HFFc6 (cell line): ENCODE data around the gene OR10C1. TPM values are rescaled to one million over a fixed set of nuclear protein-coding genes. Genes with fewer than 3 reads are reported as not detected.

Source experiments
- DNase-seq: peaks from one replicate; pipeline ENCODE4 v3.0.0-alpha.2; 2018
- H3K27ac Mint-ChIP-seq: 2 replicates; pipeline ENCODE4 v1.8.0; 2020; ENCODE audit warnings: mild to moderate bottlenecking, mixed read lengths
- H3K27me3 Mint-ChIP-seq: 2 replicates; pipeline ENCODE4 v1.8.0; 2021; ENCODE audit warnings: mild to moderate bottlenecking, moderate library complexity, mixed read lengths; ENCODE audit not compliant: insufficient read depth
- H3K36me3 Mint-ChIP-seq: 2 replicates; pipeline ENCODE4 v1.8.0; 2021; ENCODE audit warnings: low read depth, mixed read lengths
- H3K4me1 Mint-ChIP-seq: 2 replicates; pipeline ENCODE4 v1.8.0; 2020; ENCODE audit warnings: low read depth, mixed read lengths
- H3K4me3 Mint-ChIP-seq: 2 replicates; pipeline ENCODE4 v1.8.0; 2020; ENCODE audit warnings: mild to moderate bottlenecking, moderate library complexity, mixed read lengths
- H3K9me3 Mint-ChIP-seq: 2 replicates; pipeline ENCODE4 v1.8.0; 2020; ENCODE audit warnings: mild to moderate bottlenecking, mixed read lengths
- CTCF ChIP-seq: fragments of 200-600 bp; sonication (generic); IDR thresholded peaks from 2 replicates; pipeline ENCODE4 v1.5.0; 2021; ENCODE audit warnings: antibody characterized with exemption, mild to moderate bottlenecking
- total RNA-seq, 6 experiments: library from RNA; stranded (reverse); fragmentation: NEBNext Ultra II Directional; extraction: Animal tissue kit (Norgen Biotek cat#: 25700); gene quantifications; 2 replicates in 1 of 6; 3 replicates in 5 of 6; pipeline ENCODE4 v1.2.3, GENCODE V29; 2021

The OR10C1 gene
- total RNA-seq, 6 experiments from 2014 or later: not detected

- H3K4me1 Mint-ChIP-seq: no peaks in the 10 kb centered on the region
- H3K9me3 Mint-ChIP-seq: peaks cover 33% of the 10 kb centered on the region
- H3K4me3 Mint-ChIP-seq: no peak overlapping the region
- peaks cover 5% of the 10 kb centered on the region; the same call in 1 of the 2 replicates for H3K36me3 Mint-ChIP-seq
- no peaks in the 10 kb centered on the region for H3K27me3 Mint-ChIP-seq
- DNase-seq: no peak
- no peak for TF ChIP-seq CTCF
- H3K27ac Mint-ChIP-seq: no peak overlapping the region
Measured at GRCh38 chr6:29461021-29461814, 22.1 kb downstream of the OR10C1 start.

DNA sequence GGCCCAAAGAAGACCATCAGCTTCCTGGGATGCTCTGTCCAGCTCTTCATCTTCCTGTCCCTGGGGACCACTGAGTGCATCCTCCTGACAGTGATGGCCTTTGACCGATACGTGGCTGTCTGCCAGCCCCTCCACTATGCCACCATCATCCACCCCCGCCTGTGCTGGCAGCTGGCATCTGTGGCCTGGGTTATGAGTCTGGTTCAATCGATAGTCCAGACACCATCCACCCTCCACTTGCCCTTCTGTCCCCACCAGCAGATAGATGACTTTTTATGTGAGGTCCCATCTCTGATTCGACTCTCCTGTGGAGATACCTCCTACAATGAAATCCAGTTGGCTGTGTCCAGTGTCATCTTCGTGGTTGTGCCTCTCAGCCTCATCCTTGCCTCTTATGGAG is 22.9 kb downstream of the OR10C1 start:
- peaks cover 5% of the 10 kb centered on the region; the same call in 1 of the 2 replicates for H3K36me3 Mint-ChIP-seq
- no peaks in the 10 kb centered on the region for H3K27me3 Mint-ChIP-seq
- no peak for DNase-seq
- H3K27ac Mint-ChIP-seq: no peak overlapping the region
- H3K4me1 Mint-ChIP-seq: no peaks in the 10 kb centered on the region
- no peak overlapping the region for H3K4me3 Mint-ChIP-seq
- H3K9me3 Mint-ChIP-seq: peaks cover 28% of the 10 kb centered on the region
- TF ChIP-seq CTCF: no peak

GRCh38 chr6:29465279-29465678 is 26.2 kb downstream of the OR10C1 start:
- Mint-ChIP-seq H3K4me1 (no peaks in the 10 kb centered on the region), H3K27ac (no peak overlapping the region), H3K27me3 (no peaks in the 10 kb centered on the region; the same call in 1 of the 2 replicates), H3K9me3 (peaks cover 34% of the 10 kb centered on the region), H3K36me3 (peaks cover 5% of the 10 kb centered on the region; the same call in 1 of the 2 replicates), H3K4me3 (no peak overlapping the region)
- no peak for DNase-seq
- TF ChIP-seq CTCF: no peak

DNA sequence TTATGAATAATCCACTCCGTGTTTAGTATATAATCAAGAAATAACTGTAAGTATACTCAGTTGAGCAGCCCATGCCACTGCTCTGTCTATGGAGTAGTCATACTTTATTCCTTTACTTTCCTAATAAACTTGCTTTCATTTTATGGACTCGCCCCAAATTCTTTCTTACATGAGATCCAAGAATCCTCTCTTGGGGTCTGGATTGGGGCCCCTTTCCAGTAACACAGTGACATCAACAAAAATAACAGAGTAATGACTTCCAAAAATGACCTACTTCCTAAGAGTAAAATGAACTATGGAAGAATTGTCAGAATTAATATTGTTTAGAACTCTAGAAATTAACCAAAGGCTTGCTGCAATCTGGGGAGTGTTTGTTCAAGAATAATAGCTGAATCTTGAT is 26.7 kb downstream of the OR10C1 start:
- Mint-ChIP-seq H3K36me3 (peaks cover 5% of the 10 kb centered on the region; the same call in 1 of the 2 replicates), H3K4me1 (no peaks in the 10 kb centered on the region)

DNA sequence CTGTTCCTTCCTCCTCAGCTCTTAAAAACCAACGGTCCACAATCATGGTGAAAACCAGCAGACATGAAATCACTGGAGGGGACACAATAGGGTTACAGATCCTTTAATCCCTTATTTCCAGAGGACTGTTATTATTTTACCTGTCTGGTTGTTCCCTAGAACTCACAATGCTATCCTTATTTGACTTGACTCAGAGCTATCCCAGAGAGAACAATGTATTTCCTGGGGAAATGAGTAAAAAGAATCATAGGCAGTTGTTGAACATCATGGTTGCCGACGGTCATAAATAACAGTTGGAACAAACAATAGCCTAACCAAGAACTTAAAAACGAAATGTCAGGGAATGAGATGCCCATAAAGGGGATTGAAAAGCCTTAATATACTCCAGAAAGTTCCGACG is 27.1 kb downstream of the OR10C1 start:
- Mint-ChIP-seq H3K36me3 (peaks cover 5% of the 10 kb centered on the region; the same call in 1 of the 2 replicates), H3K4me1 (no peaks in the 10 kb centered on the region), H3K27me3 (no peaks in the 10 kb centered on the region; the same call in 1 of the 2 replicates), H3K4me3 (no peak overlapping the region), H3K27ac (no peak overlapping the region), H3K9me3 (peaks cover 29% of the 10 kb centered on the region)
- no peak for DNase-seq
- no peak for TF ChIP-seq CTCF

More for the DNA sequence above, 26.7 kb downstream of the OR10C1 start:
- TF ChIP-seq CTCF: no peak
- DNase-seq: no peak
- Mint-ChIP-seq H3K4me3 (no peak overlapping the region), H3K27ac (no peak overlapping the region), H3K9me3 (peaks cover 34% of the 10 kb centered on the region), H3K27me3 (no peaks in the 10 kb centered on the region; the same call in 1 of the 2 replicates)
